GM18511 (cell line): Measurements from ENCODE around the gene TBX1.
"Not testable (repeated sequence)": the region's sequence is repeated elsewhere in the genome, so short reads cannot be mapped to it uniquely, and the experiment has no call there.

ENCODE experiments used
- ATAC-seq: cut with Tn5 transposase; IDR thresholded peaks from one replicate; pipeline ENCODE4 v1.9.1; 2021; ENCODE audit warnings: mild to moderate bottlenecking, moderate library complexity; ENCODE audit not compliant: unreplicated experiment

The TBX1 gene

DNA sequence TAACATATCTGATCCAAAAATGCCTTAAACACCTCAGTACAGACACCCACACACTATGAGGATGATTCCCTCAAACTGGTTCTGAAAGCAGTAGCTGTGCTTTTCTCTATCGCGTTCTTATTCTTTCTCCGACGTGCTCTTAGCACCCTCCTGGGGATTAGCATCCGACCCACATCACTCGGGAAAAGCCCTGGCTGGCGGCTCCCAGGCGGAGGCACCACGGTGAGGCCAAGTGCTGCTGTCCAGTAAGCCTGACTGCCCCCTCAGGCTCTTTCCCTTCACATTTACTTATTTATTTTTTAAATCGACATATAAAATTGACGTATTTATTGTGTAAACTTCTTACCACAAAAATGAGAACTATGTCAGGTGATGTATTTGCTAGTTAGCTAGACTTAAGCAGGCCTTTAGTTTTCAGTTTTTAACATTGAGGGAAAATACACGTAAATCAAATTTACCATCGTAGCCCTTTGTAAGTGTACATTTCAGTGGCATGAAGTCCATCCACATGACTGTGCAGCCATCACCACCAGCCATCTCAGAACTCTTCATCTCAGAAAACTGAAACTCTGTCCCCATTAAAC lies 19.2 kb downstream of the TBX1 start:
- ATAC-seq: no peak

- no peak for ATAC-seq
These were observed 22.0 kb downstream of the TBX1 start for GRCh38 chr22:19782533-19782932.

DNA sequence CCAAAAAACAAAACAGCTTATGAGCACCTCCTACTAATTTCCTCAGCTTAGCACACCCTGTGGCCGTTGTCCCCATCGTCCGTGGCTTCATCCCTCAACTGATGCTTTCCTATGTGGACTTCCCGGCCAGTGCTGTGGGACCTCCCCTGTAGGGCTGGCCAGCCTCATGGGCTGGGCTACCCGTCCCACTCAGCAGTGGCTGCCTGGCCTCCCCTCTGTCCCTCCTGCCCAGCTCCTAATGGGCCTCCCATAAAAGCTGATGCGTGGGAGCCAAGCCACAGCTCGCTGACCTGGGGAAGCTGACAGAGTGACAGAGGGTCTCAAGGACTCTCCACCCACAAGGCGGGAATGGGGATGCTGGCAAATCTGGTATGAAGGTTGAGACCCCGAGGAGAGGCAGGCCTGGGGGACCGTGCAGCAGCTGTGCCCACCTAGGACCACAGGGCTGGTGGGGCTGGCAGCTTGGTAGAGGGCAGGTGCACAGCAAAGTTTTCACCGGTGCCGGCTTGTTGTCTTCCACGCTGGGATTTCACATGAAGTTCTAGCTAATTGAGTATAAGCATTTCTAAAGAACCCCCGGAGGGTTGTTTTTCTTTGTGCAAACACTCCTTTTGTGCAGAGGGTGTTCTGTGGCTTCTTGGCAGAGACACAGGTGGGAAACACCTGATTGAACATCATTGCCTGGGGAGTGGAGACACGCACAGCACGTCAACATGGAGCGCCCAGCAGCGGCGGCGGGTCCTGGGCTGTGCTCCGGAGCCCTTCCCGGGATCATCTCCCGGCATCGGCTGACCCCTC lies 23.2 kb downstream of the TBX1 start:
- ATAC-seq: no peak

DNA sequence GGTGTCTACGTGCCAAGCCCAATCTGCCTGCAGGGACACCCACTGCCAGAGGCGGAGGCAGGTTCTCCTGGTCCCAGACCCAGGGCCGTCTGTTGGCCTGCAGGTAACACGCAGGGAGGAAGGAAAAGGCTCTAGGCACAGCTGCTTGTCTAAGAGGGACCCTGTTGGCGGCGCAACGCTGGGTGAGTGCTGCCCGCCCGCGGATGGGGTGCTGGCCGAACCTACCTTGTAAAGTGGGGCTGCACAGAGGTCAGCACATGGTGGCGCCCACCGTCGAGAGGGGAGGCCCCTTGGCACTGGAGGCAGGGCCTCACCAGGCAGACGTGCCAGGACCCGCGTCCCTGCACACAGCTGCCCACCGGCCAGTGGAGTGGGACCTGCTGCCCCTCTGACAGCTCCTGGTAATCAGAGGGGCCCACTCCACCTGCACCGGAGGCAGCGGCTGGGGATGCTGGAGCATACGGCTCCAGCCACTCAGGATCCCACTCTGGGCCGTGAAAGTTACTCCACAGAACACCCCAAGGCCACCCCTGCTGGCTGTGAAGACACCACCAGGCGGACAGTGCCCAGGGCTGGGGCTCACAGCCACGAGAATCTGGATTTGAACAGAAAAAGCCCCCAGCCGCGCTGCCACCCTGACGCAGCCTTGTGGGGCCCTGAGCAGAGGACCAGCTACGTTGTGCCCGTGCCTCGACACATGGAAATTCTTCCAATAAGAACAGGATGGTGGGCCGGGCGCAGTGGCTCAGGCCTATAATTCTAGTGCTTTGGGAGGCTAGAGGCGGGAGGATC lies 24.0 kb downstream of the TBX1 start:
- ATAC-seq: no peak

- no peak for ATAC-seq
These were observed 25.1 kb downstream of the TBX1 start for GRCh38 chr22:19785461-19786263.

GRCh38 chr22:19786264-19786585 lies 25.6 kb downstream of the TBX1 start:
- no peak for ATAC-seq

- no peak for ATAC-seq
These were observed 26.6 kb downstream of the TBX1 start for GRCh38 chr22:19786959-19787848.

GRCh38 chr22:19787849-19788141 lies 27.2 kb downstream of the TBX1 start:
- ATAC-seq: no peak

DNA sequence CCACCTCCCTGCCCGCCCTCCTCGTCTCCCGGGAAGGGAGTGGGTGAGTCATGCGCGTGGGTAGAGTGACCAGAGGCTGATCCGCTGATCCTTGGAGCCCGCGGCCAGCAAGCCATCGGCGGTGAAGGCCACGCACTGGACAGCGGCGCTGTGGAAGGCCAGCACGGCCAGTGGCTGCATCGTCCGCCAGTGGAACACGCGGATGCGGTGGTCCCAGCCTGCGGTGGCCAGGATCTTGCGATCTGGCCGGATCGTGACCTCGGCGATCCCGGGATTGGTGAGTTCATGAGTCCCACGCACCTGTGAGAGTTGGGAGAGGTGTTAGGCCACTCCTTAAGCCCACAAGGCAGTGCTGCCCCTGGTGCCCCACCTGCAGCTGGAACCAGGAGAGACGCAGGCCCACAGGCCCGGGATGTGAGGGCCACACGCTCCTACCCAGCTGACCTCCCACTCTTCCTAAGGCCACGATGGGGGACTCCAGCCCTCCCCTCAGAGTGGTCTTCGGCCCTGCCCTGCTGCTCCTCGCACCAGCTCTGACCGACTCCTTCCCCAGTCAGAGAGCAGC lies 28.2 kb downstream of the TBX1 start:
- no peak for ATAC-seq

GRCh38 chr22:19789406-19789805 lies 28.8 kb downstream of the TBX1 start:
- ATAC-seq: no peak

- no peak for ATAC-seq
These were observed 29.2 kb downstream of the TBX1 start for GRCh38 chr22:19789828-19790227.

GRCh38 chr22:19791243-19791642 lies 30.7 kb downstream of the TBX1 start:
- ATAC-seq: no peak

DNA sequence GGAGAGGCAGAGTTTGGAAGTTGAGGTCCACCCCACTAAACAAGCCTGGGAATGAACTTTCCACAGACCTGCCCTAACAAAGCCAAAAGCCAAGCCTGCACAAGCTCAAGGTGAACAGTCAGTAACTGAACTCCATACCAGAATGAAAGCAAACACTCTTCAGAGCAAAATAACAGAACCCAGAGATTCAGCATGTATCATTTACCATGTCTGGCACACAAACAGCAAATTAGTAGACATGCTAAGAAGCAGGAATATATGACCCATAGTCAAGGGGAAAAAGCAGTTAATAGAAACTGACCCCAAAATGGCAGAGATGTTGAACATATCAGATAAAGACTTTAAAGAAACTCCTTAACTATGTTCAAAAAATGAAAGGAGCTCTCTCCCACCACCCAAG lies 31.3 kb downstream of the TBX1 start:
- ATAC-seq: no peak

GRCh38 chr22:19792383-19792896 lies 31.9 kb downstream of the TBX1 start:
- ATAC-seq: not testable (repeated sequence)

DNA sequence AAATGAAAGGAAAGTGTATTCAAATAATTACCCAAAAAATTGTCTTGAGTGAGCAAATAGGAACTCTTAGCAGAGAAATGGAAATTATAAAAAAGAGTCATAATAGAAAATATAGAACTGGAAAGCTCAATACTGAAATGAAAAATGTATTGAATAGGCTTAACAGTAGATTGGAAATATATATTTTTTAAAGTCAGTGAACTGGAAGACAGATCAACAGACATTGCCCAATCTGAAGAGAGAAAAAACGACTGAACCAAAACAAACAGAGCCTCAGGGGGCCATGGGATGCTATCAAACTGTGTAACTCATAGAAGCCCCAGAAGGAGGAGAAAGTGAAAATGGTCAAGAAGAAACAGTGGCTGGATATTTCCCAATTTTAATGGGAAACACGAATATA lies 32.6 kb downstream of the TBX1 start:
- no peak for ATAC-seq

DNA sequence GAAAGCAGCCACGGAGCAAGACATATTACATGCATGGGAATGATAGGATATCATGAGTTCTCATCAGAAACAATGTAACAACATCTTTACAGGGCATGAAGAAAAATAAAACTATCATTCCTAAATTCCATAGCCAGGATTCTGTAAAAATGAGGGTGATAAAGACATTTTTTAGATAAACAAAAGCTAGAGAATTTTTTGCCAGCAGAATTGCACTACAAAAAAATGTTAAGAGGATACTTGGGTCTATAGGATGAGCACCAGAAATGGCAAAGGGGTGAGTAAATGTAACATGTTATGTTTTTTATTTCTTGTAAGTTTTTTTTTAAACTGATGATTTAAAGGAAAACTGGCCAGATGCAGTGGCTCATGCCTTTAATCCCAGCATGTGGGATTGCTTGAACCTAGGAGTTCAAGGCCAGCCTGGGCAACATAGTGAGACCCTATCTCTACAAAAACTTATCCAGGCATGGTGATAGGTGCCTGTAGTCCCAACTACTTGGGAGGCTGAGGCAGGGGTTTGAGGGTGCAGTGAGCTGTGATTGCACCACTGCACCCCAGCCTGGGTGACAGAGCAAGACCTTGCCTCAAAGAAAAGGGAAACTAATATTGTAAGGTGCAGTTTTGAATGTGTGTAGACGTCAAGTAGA lies 33.2 kb downstream of the TBX1 start:
- no peak for ATAC-seq

- ATAC-seq: no peak
These were observed 35.0 kb downstream of the TBX1 start for GRCh38 chr22:19795617-19796008.

DNA sequence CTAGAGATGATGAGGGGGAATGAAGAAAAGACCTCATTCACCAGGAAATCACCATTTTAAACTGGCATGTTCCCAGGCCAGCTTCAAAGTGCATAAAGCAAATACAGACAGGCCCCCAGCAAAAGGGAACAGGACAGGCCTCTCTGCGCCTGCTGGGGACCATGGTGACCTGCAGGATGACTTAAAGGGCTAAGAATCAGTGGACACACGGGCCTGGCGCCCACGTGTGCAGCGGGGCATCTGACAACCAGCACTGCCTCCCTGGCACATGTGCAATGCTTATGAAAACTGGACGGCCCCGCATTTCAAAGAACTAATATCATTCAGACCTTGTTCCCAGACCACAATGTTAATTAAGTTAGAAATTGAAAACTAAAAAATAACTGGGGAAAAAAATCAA lies 35.6 kb downstream of the TBX1 start:
- ATAC-seq: no peak
